Stimulated activated CD4-positive, alpha-beta T cell treated with anti-CD3 and anti-CD28 coated beads, Interleukin-1b, Interleukin-23, amount 100 ng/mL, for 1 hour (primary cell): ENCODE measurements around the gene ZNF423.

Experiments used
- DNase-seq, 2 donors: peaks; one replicate each; pipeline ENCODE4 v3.0.0-alpha.2; 2020; ENCODE audit warnings: low read depth in 2 of 2

The ZNF423 gene

DNA sequence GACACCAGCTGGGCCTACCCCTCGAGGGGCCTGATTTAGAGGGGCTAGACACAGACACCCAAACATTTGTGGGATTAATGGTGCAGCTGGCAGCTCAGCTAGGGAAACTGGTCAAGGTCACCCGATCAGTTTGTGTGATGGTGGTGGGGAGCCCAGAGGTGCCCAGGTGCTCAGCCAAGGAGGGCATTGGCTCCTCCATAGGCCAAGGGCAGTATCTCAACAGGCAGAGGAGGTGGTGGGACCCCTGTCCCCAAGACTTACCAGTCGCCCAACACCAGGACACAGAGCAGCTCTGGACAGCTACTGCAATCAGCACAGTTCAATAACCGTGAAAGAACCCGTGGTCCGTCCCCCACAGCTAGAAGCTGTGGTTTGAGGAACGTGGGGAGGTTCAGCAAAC lies 361.4 kb downstream of the ZNF423 start:
- DNase-seq, result no peak

DNA sequence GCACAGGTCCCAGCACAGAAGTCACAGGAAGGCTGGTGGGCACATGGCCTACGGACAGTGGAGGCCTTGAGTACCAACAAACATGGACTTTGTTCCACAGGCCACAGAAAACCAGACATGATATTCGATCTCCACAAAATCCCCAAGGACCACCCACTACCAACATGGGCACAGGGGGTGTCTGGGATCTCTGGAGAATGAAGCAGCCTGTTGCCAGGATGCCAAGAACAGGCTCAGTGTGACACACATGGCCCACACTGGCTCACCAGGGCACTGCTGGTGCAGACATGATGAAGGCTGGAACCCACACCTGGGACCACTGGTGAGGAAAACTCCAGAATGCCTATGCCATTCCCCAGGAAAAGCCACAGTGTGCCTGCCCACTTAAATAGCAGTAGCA lies 362.1 kb downstream of the ZNF423 start:
- no peak for DNase-seq

DNA sequence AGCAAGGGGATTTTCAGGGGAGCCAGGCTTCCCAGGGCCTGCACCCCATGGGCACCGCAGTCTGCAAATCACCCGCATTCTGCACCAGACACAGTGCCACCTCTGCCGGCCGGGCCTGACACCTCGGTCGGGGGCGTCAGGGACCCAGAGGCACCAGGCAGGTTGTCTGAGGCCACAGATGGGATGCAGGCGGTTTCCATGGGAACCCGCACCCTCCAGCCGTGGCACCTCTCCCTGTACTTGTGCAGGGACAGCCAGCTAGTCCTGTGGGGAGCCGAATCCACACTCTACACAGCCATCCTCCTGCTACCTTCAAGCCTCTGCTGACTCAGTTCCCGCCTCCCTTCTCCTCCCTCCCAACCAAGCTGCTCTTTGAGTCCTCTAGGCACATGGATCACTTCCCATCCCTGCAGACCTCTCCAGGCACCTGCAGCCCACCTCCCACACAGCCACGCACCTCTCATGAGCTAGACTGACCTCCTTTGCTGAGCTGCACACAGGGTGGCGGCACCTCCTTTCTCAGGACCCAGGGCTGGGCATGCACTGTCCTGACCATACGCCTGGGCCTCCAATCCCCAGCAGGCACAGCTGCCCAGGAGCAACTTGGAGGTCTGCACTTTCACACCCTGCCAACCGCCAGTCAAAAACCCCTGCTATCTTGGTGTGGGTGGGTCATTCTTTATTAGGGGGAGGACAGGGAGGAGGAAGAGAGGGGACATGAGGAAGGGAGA lies 362.9 kb downstream of the ZNF423 start:
- no peak for DNase-seq

DNA sequence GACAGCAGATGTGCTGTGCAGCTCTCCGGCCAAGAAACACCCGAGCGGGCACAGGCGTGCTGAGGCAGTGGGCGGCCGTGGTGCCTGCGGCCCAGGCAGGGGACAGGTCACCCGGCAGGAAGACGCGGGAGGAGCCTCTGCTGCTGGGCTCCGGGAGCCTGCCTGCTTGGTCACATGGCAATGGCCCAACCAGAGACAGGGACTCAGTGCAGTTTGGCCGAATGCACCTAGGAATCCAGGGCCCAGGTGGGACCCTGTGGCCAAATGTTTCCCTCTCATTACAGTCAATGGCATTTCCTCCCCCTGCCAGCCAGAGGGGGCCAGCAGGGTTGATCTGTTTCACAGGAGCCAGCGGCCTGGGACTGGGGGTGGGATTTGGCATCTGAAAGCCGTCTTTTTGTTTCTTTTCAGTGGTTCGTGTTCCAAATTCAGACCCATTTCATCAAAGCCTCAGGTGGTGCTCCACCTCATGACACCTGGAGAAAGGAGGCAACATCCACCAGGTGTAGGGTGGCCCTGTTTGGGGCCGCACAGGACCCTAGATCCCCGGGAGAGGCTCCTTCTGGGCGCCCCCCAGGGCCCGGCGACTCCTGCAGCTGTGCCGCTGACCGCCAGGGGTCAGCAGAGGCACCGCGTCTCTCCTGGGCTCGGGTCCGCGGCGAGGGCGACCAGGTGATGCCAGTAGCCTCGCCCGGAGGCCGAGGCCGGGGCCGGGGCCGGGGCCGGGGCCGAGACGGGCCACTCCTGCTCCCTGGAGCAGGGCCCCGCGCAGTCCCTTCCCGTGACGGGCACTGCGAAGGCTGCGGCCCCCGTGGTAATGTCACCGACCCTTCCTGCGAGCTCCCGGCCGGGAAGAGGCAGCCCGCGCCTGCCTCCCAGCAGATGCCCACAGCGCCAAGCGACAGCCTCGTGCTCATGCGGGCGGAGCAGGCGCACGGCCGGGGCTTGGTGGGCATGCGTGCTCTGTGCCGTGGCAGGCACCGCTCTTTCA lies 363.8 kb downstream of the ZNF423 start:
- peak in 1 of 2 donors; percentile 6 for DNase-seq

DNA sequence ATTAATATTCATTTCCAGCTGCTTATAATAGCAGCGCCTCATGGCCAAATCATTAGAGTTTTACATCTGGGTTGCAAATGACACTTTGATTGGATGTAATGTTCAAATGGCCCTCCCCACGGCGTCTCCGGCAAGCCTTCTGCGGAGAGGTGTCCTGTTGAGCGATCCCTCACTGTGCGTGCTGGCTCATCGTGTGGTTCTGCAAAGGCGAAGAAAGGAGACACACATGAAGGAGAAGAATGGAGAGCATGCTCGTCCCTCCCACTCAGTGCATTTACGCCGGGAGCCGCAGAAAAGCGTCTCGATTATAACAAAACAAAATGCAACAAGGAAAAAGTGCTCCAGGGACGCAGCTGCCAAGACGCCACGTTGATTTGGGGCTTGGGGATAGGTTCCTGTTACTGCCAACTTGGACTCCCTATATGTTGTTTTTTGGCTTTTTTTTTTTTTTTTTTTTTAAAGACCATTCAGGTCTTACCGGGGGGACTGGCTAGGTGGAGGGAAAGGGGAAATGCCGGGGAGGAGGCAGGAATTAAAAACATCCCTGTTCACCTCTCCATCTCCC lies 364.7 kb downstream of the ZNF423 start:
- no peak for DNase-seq

DNA sequence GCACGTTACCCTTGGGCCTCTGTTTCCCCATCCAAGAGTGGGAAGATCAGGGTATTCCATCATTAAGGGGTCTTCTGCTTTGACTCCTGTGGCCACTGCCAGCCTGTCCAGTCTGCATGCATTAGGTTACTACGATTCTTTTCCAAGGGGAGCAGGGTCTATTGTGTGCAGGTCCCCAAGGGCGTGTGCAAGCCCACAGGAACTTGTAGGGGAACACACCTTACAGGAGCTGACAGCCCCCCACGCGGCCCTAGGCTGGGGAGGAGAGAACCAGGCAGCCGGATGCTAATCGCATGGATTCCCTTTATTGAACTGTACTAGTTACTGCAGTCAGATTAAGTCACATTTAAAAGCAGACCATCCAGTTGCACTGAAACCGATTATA lies 365.6 kb downstream of the ZNF423 start:
- DNase-seq, result no peak

DNA sequence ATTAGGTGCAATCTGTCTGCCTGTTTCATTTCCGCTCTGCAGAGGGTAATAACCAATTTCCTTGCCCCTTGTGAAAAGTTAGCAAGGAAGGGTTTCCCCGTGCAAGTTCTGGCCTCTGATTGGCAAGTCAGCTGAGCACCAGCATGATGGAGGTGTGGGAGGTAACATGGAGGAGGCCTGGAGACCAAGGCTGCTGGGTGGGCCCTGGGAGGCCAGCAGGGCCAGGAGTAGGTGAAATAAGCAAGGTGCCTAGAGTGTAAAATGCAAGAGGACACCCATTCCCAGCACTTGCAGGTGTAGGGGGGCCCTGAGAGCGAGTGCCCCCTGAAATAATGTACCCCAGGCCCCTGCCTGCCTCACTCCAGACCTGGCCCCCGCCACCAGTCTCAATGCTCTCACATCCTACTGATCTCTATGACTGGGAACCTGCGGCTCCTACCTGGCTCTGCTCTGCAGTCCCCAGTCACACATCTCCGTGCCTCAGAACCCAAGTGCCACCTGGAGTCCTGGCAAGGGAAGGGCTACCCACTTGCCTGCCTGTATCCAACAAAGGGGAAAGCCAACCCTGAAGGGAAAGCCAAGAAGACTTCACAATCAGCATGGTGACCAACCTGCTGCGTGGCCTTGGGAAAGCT lies 366.1 kb downstream of the ZNF423 start:
- no peak for DNase-seq

DNA sequence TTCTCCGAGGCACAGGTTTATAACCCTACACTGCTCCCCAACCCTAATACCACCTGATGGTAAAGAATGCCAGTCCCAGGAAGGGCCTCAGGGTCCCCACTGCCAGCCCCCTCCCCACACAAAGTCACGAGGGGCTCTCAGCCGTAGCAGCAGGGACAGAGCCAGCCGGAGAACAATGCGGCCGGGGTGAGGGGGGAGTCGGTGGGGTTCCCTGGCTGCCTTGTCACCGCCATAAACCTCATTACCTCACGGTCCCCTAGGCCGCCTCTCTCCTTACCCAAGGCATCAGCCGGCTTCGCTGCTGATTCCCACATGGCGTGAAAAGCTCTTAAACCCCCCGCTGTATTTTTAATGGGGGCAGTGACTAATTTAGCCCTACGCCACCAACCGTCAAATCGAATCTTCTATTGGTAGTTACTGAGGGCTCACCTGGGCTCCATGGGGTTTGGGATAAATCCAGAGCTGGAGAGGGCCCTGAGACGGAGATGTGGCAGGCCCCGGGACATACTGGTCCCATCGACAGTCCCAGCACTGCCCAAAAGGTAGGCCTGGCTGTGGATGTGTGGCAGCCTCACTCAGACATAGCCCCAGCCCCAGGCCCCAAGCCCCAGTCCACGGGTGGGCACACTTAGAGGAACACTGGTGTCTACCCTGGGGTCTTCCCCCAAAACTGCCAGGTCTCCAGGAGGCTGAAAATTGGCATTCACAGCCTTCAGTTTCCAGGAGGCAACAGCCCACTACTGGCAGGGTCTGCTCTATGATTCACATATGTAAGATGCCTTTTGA lies 367.0 kb downstream of the ZNF423 start:
- DNase-seq, result no peak

DNA sequence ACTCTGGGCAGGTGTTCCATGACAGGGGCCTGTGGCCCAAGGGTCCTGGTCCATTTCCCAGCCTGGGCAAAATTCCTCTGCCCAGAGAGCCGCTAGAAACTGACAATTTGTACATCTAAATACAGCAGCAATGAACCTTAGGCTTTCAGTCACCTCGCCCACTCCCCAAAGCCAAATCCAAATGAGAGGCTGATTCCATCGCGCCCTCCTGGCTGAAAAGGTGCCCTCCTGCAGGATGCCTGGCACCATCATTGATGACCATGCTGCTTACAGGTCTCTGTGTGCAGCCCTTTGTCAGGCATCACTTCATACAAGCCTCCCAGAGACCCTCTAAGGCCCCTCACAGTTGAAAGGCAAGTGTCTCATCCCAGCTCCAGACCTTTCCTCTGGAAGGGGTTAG lies 367.6 kb downstream of the ZNF423 start:
- no peak for DNase-seq

DNA sequence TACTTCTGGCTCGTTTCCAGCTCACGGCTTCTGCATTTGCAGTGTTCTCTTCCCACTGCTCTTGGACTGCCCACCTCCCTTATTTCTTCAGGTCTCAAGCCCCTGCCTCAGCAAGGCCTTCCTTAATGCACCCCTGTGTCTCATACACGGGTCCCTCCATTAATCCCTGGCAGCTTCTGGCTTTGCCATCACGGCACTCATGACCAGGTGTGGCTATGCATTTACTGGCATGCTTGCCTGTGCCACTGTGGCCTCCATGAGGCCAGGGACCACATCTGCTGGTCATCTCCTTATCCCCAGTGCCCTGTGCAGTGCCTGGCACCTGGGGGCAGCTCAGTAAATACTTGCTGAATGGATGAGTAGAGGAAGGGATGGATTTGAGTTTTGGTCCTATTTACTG lies 368.2 kb downstream of the ZNF423 start:
- no peak for DNase-seq

DNA sequence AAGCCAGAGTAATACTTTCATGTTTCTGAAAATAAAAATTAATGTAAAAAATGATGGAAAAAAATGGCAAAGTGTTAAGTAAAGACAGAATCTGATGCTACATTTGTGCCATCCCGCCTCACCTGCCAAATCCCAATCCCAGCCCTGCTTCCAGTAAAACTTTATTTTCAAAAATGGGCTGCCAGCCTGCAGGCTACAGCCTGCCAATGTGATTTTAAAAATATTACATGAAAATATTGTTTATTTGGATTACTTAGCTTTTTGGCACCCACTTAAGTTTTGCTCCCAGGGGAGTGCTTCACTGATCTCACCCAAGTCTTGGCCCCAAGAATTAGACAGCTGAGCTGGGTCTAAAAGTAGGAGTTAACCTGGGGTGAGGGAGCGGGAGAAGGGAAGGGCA lies 369.5 kb downstream of the ZNF423 start:
- no peak for DNase-seq

DNA sequence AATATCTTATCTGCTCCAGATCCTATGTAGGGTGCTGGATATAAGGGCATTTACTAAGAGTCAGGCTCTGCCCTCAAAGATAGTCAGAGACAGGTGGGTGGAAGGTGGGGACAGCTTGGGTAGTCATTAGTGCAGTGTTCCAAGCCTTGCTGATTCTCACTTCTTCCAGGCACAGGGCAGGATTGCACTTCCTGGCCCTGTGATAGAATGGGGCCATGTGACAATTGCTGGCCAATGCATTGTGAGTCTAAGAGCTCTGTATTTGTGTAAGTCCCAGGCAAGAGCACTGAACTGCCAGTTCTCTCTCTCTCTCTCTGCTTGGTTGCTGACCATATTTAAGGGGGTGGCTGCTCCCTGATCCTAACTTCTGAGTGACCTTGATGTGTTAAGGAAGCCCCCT lies 370.2 kb downstream of the ZNF423 start:
- no peak for DNase-seq

DNA sequence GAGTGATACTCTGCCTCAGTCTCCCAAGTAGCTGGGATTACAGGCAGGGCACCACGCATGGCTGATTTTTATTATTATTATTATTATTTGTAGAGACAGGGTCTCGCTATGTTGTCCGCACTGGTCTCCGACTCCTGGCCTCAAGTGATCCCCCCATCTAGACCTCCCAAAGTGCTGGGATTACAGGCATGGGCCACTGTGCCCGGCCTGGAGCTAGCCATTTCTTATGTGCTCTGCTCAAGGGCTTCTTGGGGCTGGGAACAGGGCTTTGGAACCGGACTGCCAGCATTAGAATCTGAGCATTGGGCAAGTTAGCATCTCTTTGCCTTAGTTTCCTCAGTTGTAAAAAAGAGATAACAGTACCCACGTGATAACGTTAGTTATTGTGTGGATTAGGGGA lies 371.0 kb downstream of the ZNF423 start:
- no peak for DNase-seq

DNA sequence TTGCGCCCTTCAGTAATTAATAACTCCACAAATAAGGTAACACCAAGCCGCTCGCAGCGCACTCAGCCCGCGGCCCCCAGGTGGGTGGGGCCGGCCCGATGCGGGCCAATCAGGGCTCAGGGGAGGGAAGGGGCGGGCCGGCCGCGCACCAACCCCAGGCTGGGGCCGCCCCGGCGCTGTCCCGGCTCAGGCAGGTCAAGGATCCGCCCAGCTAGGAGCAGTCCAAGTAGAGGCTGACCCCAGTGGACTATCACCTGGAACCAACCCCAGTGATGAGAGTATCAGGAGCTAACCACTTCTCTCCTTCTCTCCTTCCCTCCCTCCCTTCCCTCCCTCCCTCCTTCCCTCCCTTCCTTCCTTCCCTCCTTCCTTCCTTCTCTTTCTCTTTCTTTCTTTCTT lies 371.5 kb downstream of the ZNF423 start:
- no peak for DNase-seq

DNA sequence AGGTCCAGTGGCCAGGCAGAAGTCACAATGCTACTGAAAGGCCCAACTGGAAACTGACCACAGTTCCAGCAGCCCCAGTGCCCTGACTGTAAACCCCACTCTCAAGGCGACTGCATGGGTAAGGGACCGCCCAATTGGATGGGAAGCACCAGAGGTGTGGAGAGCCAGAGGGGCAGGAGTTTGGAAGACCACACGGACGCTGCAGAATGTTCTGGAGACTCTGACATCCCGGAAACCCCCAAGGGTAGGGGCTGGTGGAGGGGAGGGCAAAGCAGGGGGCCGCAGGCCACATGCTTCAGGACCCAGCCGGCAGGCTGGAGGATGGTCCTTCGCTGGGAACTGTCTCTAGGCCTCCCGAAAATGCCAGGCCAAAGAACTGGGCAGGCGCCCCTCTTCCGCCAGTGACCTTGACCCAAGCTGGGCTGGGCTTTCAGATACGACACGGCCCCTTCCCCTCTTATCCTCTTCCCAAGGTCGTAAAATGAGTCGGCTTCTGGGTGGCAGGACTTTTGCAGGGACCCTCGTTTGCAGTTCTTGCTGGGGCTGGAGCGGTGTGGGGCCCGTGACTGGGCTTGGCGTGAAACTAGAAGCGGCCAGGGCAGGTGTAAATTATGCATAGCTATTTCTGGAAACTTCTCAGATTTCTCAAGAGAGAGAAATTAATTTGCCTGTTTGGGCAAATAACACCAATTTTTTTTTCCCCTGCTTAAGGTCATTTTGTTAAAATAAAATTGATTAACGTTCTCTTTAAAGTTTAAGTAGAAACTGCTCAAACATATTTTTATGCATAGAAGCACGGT lies 372.1 kb downstream of the ZNF423 start:
- no peak for DNase-seq

DNA sequence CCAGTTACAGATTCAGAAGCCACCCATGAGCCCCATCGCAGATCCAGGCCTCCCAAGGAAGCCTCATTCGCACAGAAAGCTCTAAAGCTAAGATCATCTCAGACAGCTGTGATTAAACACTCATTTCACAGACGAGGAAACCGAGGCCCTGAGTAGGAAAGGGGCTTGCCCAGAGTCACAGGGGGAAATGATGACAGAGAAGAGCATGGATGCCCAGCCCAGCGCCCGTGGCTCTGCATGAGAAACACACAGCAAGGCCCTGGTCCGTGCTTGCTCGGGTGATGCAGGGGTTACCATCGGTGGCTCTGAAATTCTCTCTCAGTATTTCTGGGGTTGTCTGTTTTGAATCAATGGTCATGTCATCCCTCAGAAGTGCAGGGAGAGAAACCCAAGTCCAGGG lies 372.7 kb downstream of the ZNF423 start:
- DNase-seq, result no peak

DNA sequence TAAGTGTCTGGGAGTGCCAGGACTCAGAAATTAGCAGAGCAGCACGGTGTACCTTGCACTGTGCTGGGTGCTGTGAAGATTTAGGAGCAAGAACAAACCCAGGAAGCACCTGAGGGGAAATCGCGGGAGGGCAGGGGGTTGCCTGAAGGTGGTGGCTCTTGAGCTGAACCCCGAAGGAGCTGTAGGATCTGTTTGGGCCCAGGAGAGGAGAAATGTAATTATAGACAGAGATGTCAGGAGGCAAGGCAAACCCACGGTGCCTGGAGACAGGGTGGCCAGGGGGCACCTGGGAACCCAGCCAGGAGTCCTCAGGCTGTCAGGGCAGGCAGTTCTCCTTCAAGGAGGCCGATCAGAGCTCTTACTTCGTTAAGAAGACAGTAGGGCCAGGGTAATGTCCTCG lies 373.2 kb downstream of the ZNF423 start:
- no peak for DNase-seq

DNA sequence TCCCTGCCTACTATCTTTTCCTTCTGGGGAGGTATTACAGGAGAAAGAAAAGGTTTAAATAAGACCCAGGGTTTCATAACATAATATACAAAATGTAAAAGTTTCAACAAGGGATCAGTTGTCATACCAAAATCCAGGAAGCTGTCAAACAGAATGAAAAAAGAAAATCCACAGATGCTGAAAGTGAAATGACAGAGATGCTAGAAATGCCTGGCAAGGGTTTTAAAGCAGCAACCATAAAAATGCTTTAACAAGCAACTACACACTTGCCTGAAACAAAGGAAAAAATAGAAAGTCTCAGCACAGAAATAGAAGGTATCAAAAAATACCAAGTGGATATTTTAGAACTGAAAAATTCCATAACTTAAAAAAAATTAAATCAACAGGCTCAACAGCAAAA lies 377.3 kb downstream of the ZNF423 start:
- no peak for DNase-seq

DNA sequence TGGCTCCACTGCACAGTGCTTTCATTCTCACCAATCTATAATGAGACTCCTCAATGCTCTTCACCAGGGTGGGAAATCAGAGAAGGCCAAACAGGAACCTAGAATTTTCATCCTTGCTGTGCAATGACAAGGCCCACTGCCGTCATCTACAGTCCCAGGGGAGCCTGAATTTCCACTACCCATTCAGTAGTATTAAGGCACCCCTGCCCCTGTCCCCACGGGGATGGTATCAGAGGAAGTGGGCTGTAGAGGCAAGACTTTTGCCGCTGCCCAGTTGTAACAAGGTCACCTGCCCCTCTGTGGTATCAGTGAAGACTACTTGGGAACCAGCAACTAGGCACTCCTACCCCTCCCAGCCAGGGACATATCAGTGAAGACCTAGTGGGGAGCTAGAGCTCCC lies 377.8 kb downstream of the ZNF423 start:
- no peak for DNase-seq

DNA sequence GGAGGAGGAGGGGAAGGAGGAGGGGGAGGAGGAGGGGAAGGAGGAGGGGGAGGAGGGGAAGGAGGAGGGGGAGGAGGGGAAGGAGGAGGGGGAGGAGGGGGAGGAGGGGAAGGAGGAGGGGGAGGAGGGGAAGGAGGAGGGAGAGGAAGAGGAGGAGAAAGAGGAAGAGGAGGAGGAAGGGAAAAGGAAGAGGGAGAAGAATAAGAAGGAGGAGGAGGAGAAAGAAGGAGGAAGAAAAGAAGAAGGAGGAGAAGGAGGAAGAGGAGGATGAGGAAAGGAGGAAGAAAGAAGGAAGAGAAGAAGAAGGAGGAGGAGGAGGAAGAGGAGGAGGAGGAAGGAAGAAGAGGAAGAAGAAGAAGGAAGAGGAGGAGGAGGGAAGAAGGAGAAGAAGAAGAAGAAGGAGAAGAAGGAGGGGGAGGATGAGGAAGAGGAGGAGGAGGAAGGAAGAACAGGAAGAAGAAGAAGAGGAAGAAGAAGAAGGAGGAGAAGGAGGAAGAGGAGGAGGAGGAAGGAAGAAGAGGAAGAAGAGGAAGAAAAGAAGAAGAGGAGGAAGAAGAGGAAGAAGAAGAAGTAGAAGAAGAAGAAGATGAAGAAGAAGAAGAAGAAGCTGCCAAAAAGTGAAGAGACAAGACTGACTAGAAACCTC lies 378.5 kb downstream of the ZNF423 start:
- no peak for DNase-seq
